Neural progenitor cell (in vitro differentiated cells): ENCODE data around the gene LEMD2.

Experiments used
- EZH2 ChIP-seq: fragments of 200-600 bp; sonication (generic); IDR thresholded peaks from 2 replicates; pipeline ENCODE4 v1.6.1; 2017; ENCODE audit warnings: antibody characterized with exemption, mild to moderate bottlenecking, moderate library complexity
- TF ChIP-seq, protein P1 (sequence below): fragments of 200-600 bp; sonication (generic); IDR thresholded peaks from 2 replicates; pipeline ENCODE4 v1.5.1; 2017; ENCODE audit warnings: antibody characterized with exemption, mild to moderate bottlenecking

DNA sequence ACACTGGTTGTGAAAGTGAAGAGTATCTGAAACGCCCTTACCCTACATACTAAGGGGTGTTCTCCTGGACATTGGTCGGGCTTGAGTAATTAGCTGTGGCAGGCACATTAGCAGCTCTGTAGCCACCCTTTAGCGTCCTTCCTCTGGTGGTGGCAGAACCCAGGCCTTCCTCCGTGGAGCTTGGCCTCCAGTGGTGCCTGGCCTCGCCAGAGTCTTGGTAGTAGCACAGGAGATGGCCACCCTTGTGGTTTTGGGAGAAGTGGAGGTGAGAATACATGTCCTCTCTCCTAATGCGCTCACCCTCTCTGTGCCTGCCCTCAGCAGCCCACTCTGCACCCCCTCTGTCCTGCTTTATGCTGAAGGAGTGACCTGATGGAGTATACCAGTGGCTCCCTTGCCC lies 59.9 kb downstream of the LEMD2 start:
- TF ChIP-seq, protein P1, sequence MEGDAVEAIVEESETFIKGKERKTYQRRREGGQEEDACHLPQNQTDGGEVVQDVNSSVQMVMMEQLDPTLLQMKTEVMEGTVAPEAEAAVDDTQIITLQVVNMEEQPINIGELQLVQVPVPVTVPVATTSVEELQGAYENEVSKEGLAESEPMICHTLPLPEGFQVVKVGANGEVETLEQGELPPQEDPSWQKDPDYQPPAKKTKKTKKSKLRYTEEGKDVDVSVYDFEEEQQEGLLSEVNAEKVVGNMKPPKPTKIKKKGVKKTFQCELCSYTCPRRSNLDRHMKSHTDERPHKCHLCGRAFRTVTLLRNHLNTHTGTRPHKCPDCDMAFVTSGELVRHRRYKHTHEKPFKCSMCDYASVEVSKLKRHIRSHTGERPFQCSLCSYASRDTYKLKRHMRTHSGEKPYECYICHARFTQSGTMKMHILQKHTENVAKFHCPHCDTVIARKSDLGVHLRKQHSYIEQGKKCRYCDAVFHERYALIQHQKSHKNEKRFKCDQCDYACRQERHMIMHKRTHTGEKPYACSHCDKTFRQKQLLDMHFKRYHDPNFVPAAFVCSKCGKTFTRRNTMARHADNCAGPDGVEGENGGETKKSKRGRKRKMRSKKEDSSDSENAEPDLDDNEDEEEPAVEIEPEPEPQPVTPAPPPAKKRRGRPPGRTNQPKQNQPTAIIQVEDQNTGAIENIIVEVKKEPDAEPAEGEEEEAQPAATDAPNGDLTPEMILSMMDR: no peak
- TF ChIP-seq EZH2: no peak
